ENCODE results near the gene BLVRB.
"Not testable (repeated sequence)": the region's sequence is repeated elsewhere in the genome, so short reads cannot be mapped to it uniquely, and the experiment has no call there.

The BLVRB gene

GRCh38 chr19:40410030-40410389 lies 55.5 kb downstream of the BLVRB start:
- in situ Hi-C loops (cut with HindIII; ENCODE audit: low sequenced_read_pairs), result no loop called here

- in situ Hi-C loops (cut with HindIII; ENCODE audit: low sequenced_read_pairs), result not testable (repeated sequence)
Measured at GRCh38 chr19:40408598-40408925, 57.0 kb downstream of the BLVRB start.

GRCh38 chr19:40407714-40408597 lies 57.6 kb downstream of the BLVRB start:
- in situ Hi-C loops (cut with HindIII; ENCODE audit: low sequenced_read_pairs), result no loop called here

- in situ Hi-C loops (cut with HindIII; ENCODE audit: low sequenced_read_pairs), result no loop called here
Measured at GRCh38 chr19:40403262-40403984, 62.1 kb downstream of the BLVRB start.

GRCh38 chr19:40400559-40400958 lies 65.0 kb downstream of the BLVRB start:
- in situ Hi-C loops (cut with HindIII; ENCODE audit: low sequenced_read_pairs), result no loop called here

GRCh38 chr19:40398417-40399131 lies 67.0 kb downstream of the BLVRB start:
- in situ Hi-C loops (cut with HindIII; ENCODE audit: low sequenced_read_pairs), result no loop called here
